ENCODE results near the gene USH2A. TPM values are rescaled to one million over a fixed set of nuclear protein-coding genes. Genes with fewer than 3 reads are reported as not detected.

The USH2A gene
- polyA plus RNA-seq, 3 donors, result not detected

GRCh38 chr1:216144661-216145450, 278.4 kb downstream of the USH2A start:
- Mint-ChIP-seq H3K27ac (no peak overlapping the region), H3K27me3 (ENCODE audit: low read depth in 3 of 3) (peaks cover 0 to 2% (median 1%) of the 10 kb centered on the region in 3 donors), H3K4me3 (no peak overlapping the region), H3K9me3 (peaks cover 0 to 19% (median 2%) of the 10 kb centered on the region in 7 donors), H3K4me1 (no peaks in the 10 kb centered on the region), H3K36me3 (no peaks in the 10 kb centered on the region)
- no peaks in the 10 kb centered on the region for H4K20me1 ChIP-seq (ENCODE audit: insufficient read depth, low read length)
- TF ChIP-seq CTCF (IDR thresholded peaks at IDR 0.05), result no peak
- no peaks in the 10 kb centered on the region for H3K79me2 ChIP-seq (ENCODE audit: insufficient read depth, low read length)
- no peak overlapping the region for H3K9ac ChIP-seq (ENCODE audit: insufficient read depth, low read length, poor library complexity, severe bottlenecking)
- H3K4me2 ChIP-seq (replicated peaks; ENCODE audit: extremely low read depth, low read length, poor library complexity, severe bottlenecking), result no peak overlapping the region
- H3K27ac ChIP-seq (ENCODE audit: low read depth in 1 of 2, low read length in 2 of 2), result no peak overlapping the region
- H3K27me3 ChIP-seq (ENCODE audit: control insufficient read depth in 2 of 2, insufficient read depth in 2 of 2, low read length in 2 of 2), result no peaks in the 10 kb centered on the region
- intact Hi-C loops (cut with micrococcal nuclease), result no loop called here
- no peak overlapping the region for H2AFZ ChIP-seq (ENCODE audit: insufficient read depth, low read depth, low read length, poor library complexity, severe bottlenecking)
- DNase-seq, result no peak
- no peaks in the 10 kb centered on the region for H3K36me3 ChIP-seq (replicated peaks in 1 of 2; ENCODE audit: control insufficient read depth in 1 of 2, insufficient read depth in 2 of 2, low read length in 2 of 2)
- no peak overlapping the region for H3K4me3 ChIP-seq (replicated peaks in 1 of 3; ENCODE audit: low read depth in 2 of 3, low read length in 3 of 3)
- H3K4me1 ChIP-seq (ENCODE audit: control insufficient read depth in 1 of 2, insufficient read depth in 2 of 2, low read length in 2 of 2), result no peaks in the 10 kb centered on the region
- no peaks in the 10 kb centered on the region for H3K9me3 ChIP-seq (replicated peaks in 1 of 2; ENCODE audit: control insufficient read depth in 1 of 2, insufficient read depth in 1 of 2, low read length in 2 of 2)
- 58% methylated on average over 2 of the region's 5 CpGs for WGBS (ENCODE audit: insufficient coverage)

GRCh38 chr1:216142921-216143320, 280.3 kb downstream of the USH2A start:
- H3K9me3 Mint-ChIP-seq, result peaks cover 0 to 12% (median 2%) of the 10 kb centered on the region in 7 donors
- H4K20me1 ChIP-seq (ENCODE audit: insufficient read depth, low read length), result no peaks in the 10 kb centered on the region
- H3K4me1 Mint-ChIP-seq, result no peaks in the 10 kb centered on the region
- no peaks in the 10 kb centered on the region for H3K36me3 ChIP-seq (replicated peaks in 1 of 2; ENCODE audit: control insufficient read depth in 1 of 2, insufficient read depth in 2 of 2, low read length in 2 of 2)
- H2AFZ ChIP-seq (ENCODE audit: insufficient read depth, low read depth, low read length, poor library complexity, severe bottlenecking), result no peak overlapping the region
- no peaks in the 10 kb centered on the region for H3K79me2 ChIP-seq (ENCODE audit: insufficient read depth, low read length)
- H3K9ac ChIP-seq (ENCODE audit: insufficient read depth, low read length, poor library complexity, severe bottlenecking), result no peak overlapping the region
- H3K4me2 ChIP-seq (replicated peaks; ENCODE audit: extremely low read depth, low read length, poor library complexity, severe bottlenecking), result no peak overlapping the region
- no peak overlapping the region for H3K4me3 ChIP-seq (replicated peaks in 1 of 3; ENCODE audit: low read depth in 2 of 3, low read length in 3 of 3)
- H3K27me3 Mint-ChIP-seq (ENCODE audit: low read depth in 3 of 3), result peaks cover 0 to 2% (median 1%) of the 10 kb centered on the region in 3 donors
- no CpG with 5 or more reads among the region's 2 CpGs for WGBS (ENCODE audit: insufficient coverage)
- no peak for DNase-seq
- H3K9me3 ChIP-seq (replicated peaks in 1 of 2; ENCODE audit: control insufficient read depth in 1 of 2, insufficient read depth in 1 of 2, low read length in 2 of 2), result no peaks in the 10 kb centered on the region
- intact Hi-C loops (cut with micrococcal nuclease), result no loop called here
- no peak overlapping the region for H3K4me3 Mint-ChIP-seq
- H3K27ac ChIP-seq (ENCODE audit: low read depth in 1 of 2, low read length in 2 of 2), result no peak overlapping the region
- H3K36me3 Mint-ChIP-seq, result no peaks in the 10 kb centered on the region
- no peak overlapping the region for H3K27ac Mint-ChIP-seq
- H3K27me3 ChIP-seq (ENCODE audit: control insufficient read depth in 2 of 2, insufficient read depth in 2 of 2, low read length in 2 of 2), result no peaks in the 10 kb centered on the region
- TF ChIP-seq CTCF (IDR thresholded peaks at IDR 0.05), result no peak
- no peaks in the 10 kb centered on the region for H3K4me1 ChIP-seq (ENCODE audit: control insufficient read depth in 1 of 2, insufficient read depth in 2 of 2, low read length in 2 of 2)
